B cell (primary cell): Measurements from ENCODE around the gene DR1.

Experiments used
- CTCF ChIP-seq: fragments of 200-600 bp; IDR thresholded peaks from one replicate; pipeline ENCODE4 v1.8.0; 2022; ENCODE audit warnings: antibody characterized with exemption, mild to moderate bottlenecking
- EZH2 ChIP-seq: IDR thresholded peaks from 2 replicates; pipeline ENCODE4 v1.6.1; 2012; ENCODE audit warnings: borderline replicate concordance, low read depth, mild to moderate bottlenecking, moderate library complexity, low read length; ENCODE audit not compliant: insufficient read depth, poor library complexity, severe bottlenecking

- TF ChIP-seq CTCF (no peak), EZH2 (no peak)
Measured at GRCh38 chr1:93345633-93346420, at the start of gene DR1.
